MCF 10A (cell line): ENCODE data around the gene MATCAP1. TPM values are rescaled to one million over a fixed set of nuclear protein-coding genes. Genes with fewer than 3 reads are reported as not detected.
A peak's percentile ranks its signal among the peaks of the same experiment; 100 is the strongest.

Source experiments
- BruUV-seq: library from RNA; stranded (reverse); fragments of 400-500 nt; replicated peaks from 2 replicates; lab custom pipeline; 2021; lab: Mats Ljungman, UMichigan
- CTCF ChIA-PET: fragments of 300-600 bp; sonication (Branson Sonifier 250); formaldehyde crosslinking; extraction: SDS; loops from one replicate; lab custom pipeline; 2021; ENCODE audit warnings: antibody characterized with exemption, inconsistent platforms; lab: Yijun Ruan, JAX
- POLR2A ChIA-PET: fragments of 300-600, 350-650 bp; sonication (Branson Sonifier 250); formaldehyde crosslinking; extraction: SDS; loops from one replicate; lab custom pipeline; 2020; ENCODE audit warnings: antibody characterized with exemption, inconsistent platforms; lab: Yijun Ruan, JAX
- DNase-seq: peaks from one replicate; pipeline ENCODE4 v3.0.0-alpha.2; 2018; ENCODE audit not compliant: unreplicated experiment
- H3K27ac Mint-ChIP-seq: one replicate; pipeline ENCODE4 v1.8.0; 2022; ENCODE audit warnings: mild to moderate bottlenecking, low read depth, mixed read lengths; ENCODE audit not compliant: unreplicated experiment
- H3K27me3 Mint-ChIP-seq: one replicate; pipeline ENCODE4 v1.8.0; 2022; ENCODE audit warnings: mixed read lengths; ENCODE audit not compliant: insufficient read depth, unreplicated experiment
- H3K36me3 Mint-ChIP-seq: one replicate; pipeline ENCODE4 v1.8.0; 2022; ENCODE audit warnings: mild to moderate bottlenecking, moderate library complexity, mixed read lengths; ENCODE audit not compliant: insufficient read depth, unreplicated experiment
- H3K4me1 Mint-ChIP-seq: one replicate; pipeline ENCODE4 v1.8.0; 2022; ENCODE audit warnings: mixed read lengths; ENCODE audit not compliant: insufficient read depth, unreplicated experiment
- H3K4me3 Mint-ChIP-seq: one replicate; pipeline ENCODE4 v1.8.0; 2022; ENCODE audit warnings: mild to moderate bottlenecking, moderate library complexity, mixed read lengths; ENCODE audit not compliant: unreplicated experiment
- H3K9me3 Mint-ChIP-seq: one replicate; pipeline ENCODE4 v1.8.0; 2022; ENCODE audit warnings: mixed read lengths; ENCODE audit not compliant: unreplicated experiment
- intact Hi-C: fragments of 100-400 bp; cut with micrococcal nuclease; formaldehyde crosslinking; loops from 2 replicates; pipeline ENCODE4 v1.14.1; 2022
- total RNA-seq: library from RNA; stranded (reverse); gene quantifications from 2 replicates; pipeline ENCODE4 v1.2.3, GENCODE V29; 2022
- TF ChIP-seq, protein P1 (sequence below): fragments of 200-600 bp; IDR thresholded peaks from one replicate; pipeline ENCODE4 v1.8.0; 2022; ENCODE audit warnings: antibody characterized with exemption, mild to moderate bottlenecking; ENCODE audit not compliant: unreplicated experiment

MATCAP1 gene
- total RNA-seq, 1 experiment from 2014 or later: 18.1 TPM

DNA sequence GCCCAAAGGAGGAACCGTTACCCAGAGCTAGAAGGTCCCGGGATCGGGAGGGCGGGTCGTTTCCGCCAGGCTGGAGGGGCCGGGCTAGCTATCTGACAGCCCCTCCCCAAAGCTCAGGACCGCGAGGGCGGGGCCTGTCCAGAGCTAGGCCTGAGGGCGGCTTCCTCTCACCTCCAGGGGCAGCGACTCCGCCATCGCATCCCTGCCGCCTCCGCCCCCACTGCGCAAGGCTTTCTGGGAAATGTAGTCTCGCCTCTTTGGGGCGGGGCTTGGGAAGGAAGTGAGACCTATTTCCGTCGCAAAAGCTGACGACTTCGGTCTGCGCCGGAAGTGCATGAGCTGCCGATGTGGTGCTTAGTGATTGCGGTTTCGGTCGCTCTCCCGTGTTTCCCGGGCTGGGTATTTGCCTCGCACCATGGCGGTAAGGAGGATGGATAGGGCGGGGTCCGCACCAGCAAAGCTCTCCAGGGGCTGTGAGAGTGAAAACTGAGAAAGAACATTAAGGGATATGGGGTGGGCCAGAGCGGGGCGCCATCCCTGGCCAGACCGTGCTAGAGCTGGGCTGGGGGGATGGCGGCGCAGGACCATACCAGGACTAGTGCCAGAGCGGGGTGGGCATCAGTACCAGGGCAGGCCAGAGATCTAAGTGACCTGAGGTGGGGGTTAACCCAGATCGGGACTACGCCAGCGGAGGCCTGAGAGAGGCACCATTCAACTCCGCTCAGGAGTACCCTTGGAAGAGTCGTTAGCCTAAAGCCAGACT is 43.2 kb upstream of the MATCAP1 start, which contains the start of gene TMEM208:
Gene TMEM208 (plus strand): TSS at position 327 of the 763 bp plus-strand sequence. CDS start 89 bp downstream, at position 416.
- TSS peak; percentile 36 for BruUV-seq
- Mint-ChIP-seq H3K4me3 (peak within 1 kb of the TSS; percentile 99), H3K27me3 (no peaks in the 10 kb centered on the region), H3K36me3 (peaks cover 34% of the 10 kb centered on the region), H3K27ac (peak within 1 kb of the TSS; percentile 99), H3K9me3 (no peaks in the 10 kb centered on the region), H3K4me1 (peaks cover 21% of the 10 kb centered on the region)
- intact Hi-C loops: loop anchor here (2.0 kb wide), 2 partner anchors 20 to 28 kb away; partner anchors contain the start of genes ELMO3 and FHOD1
- TF ChIP-seq, protein P1, sequence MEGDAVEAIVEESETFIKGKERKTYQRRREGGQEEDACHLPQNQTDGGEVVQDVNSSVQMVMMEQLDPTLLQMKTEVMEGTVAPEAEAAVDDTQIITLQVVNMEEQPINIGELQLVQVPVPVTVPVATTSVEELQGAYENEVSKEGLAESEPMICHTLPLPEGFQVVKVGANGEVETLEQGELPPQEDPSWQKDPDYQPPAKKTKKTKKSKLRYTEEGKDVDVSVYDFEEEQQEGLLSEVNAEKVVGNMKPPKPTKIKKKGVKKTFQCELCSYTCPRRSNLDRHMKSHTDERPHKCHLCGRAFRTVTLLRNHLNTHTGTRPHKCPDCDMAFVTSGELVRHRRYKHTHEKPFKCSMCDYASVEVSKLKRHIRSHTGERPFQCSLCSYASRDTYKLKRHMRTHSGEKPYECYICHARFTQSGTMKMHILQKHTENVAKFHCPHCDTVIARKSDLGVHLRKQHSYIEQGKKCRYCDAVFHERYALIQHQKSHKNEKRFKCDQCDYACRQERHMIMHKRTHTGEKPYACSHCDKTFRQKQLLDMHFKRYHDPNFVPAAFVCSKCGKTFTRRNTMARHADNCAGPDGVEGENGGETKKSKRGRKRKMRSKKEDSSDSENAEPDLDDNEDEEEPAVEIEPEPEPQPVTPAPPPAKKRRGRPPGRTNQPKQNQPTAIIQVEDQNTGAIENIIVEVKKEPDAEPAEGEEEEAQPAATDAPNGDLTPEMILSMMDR: no peak
- ChIA-PET POLR2A (interaction anchor here (0.8 to 5.2 kb wide), 18 partner anchors 8 to 347 kb away, joined by 3 to 87 read pairs (median 6); partner anchors contain the start of genes ATP6V0D1, CTCF, ELMO3 and FHOD1), CTCF (interaction anchor here (0.6 to 3.1 kb wide), 21 partner anchors 9 to 408 kb away, joined by 3 to 16 read pairs (median 4); partner anchors contain the start of gene NOL3)
- peak; percentile 99 for DNase-seq

DNA sequence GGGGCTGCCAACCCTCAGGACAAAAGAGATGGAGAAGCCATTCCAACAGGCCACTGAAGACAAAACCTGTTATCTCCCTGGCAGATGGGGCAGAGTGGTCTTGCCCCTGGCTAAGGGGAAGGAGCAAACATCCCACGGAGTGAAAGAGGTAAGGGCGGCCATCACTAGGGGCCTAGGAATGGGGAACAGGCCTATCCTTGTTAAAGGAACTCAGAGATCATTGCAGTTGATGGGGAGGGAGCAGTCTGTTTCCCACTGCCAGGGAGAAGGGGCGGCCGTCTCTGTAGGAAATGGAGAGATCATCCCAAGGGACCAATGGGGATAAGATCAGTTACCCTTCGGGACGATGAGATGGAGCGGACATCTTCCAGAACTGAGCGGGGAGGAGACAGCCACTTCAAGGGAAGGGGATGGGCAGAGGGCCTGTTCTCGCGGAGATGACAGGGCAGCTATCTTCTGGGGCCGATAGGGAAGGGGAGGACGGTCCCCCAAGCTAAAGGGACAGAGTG is 42.6 kb upstream of the MATCAP1 start:
- POLR2A ChIA-PET: interaction anchor here (0.9 to 5.2 kb wide), 15 partner anchors 9 to 346 kb away, joined by 3 to 87 read pairs (median 6); partner anchors contain the start of genes ATP6V0D1, CTCF, ELMO3 and FHOD1
- H3K9me3 Mint-ChIP-seq: no peaks in the 10 kb centered on the region

DNA sequence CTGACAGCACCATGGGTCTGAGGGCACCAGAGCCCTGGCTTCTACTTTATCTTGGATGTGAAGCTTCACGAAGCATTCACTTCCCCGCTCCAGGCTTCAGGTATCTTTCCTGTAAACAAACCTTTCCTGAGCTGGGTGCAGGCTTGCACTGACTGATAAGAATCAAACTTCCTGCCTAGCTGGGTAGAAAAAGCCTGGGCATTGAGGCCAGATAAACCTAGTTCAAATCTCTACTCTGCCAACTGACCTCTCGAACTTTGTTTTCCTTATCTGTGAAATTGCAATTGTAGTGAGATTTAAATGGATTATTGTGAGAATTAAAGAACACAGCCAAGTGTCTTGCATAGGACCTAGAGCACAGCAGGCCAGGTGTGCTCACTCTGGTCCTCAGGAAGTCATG is 40.2 kb upstream of the MATCAP1 start:
- H3K9me3 Mint-ChIP-seq: no peaks in the 10 kb centered on the region
- H3K4me1 Mint-ChIP-seq: peaks cover 16% of the 10 kb centered on the region
- ChIA-PET CTCF (interaction anchor here (0.6 to 1.4 kb wide), 2 partner anchors 24 to 27 kb away, joined by 3 to 4 read pairs; no protein-coding TSS in a partner anchor), POLR2A (interaction anchor here (0.6 to 5.2 kb wide), 5 partner anchors 10 to 42 kb away, joined by 3 to 45 read pairs (median 3); partner anchors contain the start of genes FHOD1 and SLC9A5)
- peaks cover 31% of the 10 kb centered on the region for H3K36me3 Mint-ChIP-seq
- intact Hi-C loops: no loop called here
- no peak for DNase-seq
- H3K4me3 Mint-ChIP-seq: no peak overlapping the region
- TF ChIP-seq, protein P1: no peak
- BruUV-seq: no TSS peak
- H3K27ac Mint-ChIP-seq: no peak overlapping the region
- no peaks in the 10 kb centered on the region for H3K27me3 Mint-ChIP-seq

More for the DNA sequence above, 42.6 kb upstream of the MATCAP1 start:
- CTCF ChIA-PET: interaction anchor here (0.7 to 3.1 kb wide), 12 partner anchors 9 to 280 kb away, joined by 3 to 16 read pairs (median 4); partner anchors contain the start of gene NOL3
- H3K27ac Mint-ChIP-seq: peak overlapping the region; percentile 99
- TF ChIP-seq, protein P1: no peak
- TSS peak; percentile 46 for BruUV-seq
- intact Hi-C loops: loop anchor here (2.0 kb wide), 2 partner anchors 20 to 28 kb away; partner anchors contain the start of genes ELMO3 and FHOD1
- peaks cover 32% of the 10 kb centered on the region for H3K36me3 Mint-ChIP-seq
- no peaks in the 10 kb centered on the region for H3K27me3 Mint-ChIP-seq
- no peak for DNase-seq
- peak overlapping the region; percentile 99 for H3K4me3 Mint-ChIP-seq
- peaks cover 21% of the 10 kb centered on the region for H3K4me1 Mint-ChIP-seq
